ENCODE results near the gene BAG3.

GRCh38 chr10:119675483-119676170 is 24.4 kb downstream of the BAG3 start:
- TF ChIP-seq ZNF777 (tag by site-specific recombination; IDR thresholded peaks at IDR 0.05; ENCODE audit: borderline replicate concordance): no peak
- TF ChIP-seq ZNF791 (tag by site-specific recombination; IDR thresholded peaks at IDR 0.05): no peak
- no peak for TF ChIP-seq CTCF (tag by site-specific recombination; IDR thresholded peaks at IDR 0.05)
- TF ChIP-seq GLI4 (tag by site-specific recombination; IDR thresholded peaks at IDR 0.05): no peak

Data from HEK293 (cell line).